Activated CD4-positive, alpha-beta T cell treated with anti-CD3 and anti-CD28 coated beads, Interleukin-2, amount 50 U/mL, for 24 hours (primary cell): ENCODE data around the gene LAMA2.
"Not testable (repeated sequence)": the region's sequence is repeated elsewhere in the genome, so short reads cannot be mapped to it uniquely, and the experiment has no call there.

ENCODE experiments used
- DNase-seq, 2 donors: peaks; one replicate each; pipeline ENCODE4 v3.0.0-alpha.2; 2020; ENCODE audit warnings: low read depth in 1 of 2, low spot score in 1 of 2

The LAMA2 gene

GRCh38 chr6:129073691-129074395, 190.9 kb downstream of the LAMA2 start:
- DNase-seq: no peak

DNA sequence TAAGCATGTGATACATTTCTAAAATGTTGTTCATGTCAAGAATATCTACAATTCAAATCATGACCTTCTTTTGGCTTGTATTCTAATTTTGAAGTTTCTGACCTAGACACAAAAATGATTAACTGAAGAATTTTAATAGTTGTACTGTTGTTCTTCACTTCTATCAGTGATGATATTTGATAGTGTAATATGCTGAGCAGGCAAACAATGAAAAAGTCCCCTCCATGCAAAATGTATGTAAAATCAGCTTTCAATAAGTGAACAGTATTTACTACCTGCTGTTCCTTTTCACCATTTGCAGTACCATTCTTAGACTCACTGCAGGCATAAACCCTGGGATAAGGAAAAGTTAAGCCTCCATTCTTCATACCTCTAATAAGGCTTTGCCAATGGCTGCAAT, 201.5 kb downstream of the LAMA2 start:
- no peak for DNase-seq

GRCh38 chr6:129088481-129088880, 205.5 kb downstream of the LAMA2 start:
- DNase-seq: not testable (repeated sequence)

DNA sequence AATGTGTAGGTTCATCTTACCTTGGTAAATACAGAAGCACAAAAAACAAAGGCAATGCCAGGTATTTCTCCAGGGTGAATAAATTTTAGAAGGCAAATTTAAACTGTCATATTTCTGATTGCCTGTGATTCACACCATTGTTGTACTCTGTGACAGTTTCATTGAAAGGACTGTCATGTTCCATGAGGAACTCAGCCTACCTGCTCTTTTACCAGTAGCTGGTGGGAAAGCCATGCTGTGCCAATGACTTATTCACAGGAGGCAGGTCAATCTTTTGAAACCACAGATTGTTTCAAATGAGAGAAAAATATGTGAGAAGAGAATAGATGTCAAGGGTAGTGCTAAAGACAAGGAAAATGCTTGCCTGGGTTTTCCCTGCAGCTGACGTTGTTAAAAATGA, 206.4 kb downstream of the LAMA2 start:
- no peak for DNase-seq

DNA sequence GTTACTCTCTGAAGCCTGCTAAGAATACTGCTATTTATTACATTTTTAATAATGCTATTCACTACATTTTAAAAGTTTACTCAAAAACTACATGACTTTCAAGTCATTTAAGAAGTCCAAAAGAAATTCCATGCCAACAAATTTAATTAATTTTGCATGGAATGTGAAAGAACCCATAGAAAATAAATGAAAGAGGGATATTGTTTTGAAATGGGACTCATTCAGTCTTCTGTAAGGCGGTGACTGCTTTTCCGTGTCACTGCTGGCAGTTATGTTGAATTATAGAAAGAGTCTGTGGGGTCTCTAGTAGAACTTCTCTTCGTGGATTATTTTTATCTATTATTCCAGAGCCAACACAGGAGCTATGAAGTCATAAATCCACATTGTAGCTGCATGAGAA, 211.2 kb downstream of the LAMA2 start:
- no peak for DNase-seq

GRCh38 chr6:129096651-129097290, 213.8 kb downstream of the LAMA2 start:
- DNase-seq: no peak

- no peak for DNase-seq
These were observed 215.2 kb downstream of the LAMA2 start for GRCh38 chr6:129098061-129098553.

DNA sequence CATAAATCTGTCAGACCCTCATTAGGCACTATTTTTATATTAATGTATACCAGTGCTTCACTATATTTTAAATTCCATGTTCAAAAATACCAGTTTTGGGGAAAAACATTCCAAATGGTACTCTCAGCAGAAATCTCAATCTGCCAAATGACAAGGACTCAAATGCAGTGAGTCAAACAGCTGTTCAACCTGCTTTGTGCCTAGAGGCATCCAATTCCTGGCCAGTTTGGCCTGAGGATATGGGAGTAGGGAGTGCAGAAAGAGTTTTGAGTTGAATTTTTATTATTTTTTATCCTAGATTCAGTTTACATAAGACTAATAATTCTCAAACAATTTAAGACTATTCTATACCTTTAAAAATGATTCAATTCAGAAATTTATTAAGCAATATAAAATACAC, 216.8 kb downstream of the LAMA2 start:
- DNase-seq: no peak

GRCh38 chr6:129100164-129100563, 217.2 kb downstream of the LAMA2 start:
- no peak for DNase-seq

- DNase-seq: no peak
These were observed 219.8 kb downstream of the LAMA2 start for GRCh38 chr6:129102741-129103140.

DNA sequence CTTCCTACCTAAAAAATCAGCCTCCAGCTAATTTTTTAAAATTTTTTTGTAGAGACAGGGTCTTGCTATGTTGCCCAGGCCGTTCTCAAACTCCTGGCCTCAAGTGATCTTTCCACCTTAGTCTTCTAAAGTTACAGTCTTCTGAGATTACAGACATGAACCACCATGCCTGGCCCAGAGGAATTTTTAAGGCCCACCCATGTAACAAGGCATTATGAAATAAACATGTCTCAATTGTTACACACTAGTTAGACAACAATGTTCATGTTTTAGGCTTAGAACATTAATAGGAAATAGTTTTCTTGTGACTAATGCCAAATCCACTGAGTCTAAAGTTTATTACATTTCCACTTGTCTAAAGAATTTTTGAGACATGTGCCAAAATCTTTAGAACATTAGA, 221.2 kb downstream of the LAMA2 start:
- DNase-seq: no peak

DNA sequence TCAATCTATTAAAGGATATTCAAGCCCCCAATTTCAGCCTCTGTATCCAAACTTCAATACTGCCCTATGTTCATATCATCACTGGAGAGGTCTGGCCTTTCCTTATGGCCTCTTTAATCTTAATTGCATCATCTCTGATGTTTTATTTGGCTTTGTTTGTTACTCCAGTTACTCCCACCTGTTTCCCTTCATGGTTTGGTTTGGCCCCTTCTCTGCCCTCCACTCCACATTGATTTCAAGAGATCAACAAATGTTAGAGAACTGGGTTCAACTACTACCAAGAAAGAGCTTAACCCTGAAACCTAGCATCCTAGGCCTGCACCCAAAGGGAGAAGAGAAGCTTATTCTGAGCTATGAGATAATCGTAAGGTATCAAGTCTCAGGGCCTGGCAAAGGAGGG, 221.6 kb downstream of the LAMA2 start:
- no peak for DNase-seq

- no peak for DNase-seq
These were observed 222.1 kb downstream of the LAMA2 start for GRCh38 chr6:129105035-129105434.

GRCh38 chr6:129105793-129106192, 222.9 kb downstream of the LAMA2 start:
- no peak for DNase-seq

- no peak for DNase-seq
These were observed 225.4 kb downstream of the LAMA2 start for GRCh38 chr6:129108337-129108736.

DNA sequence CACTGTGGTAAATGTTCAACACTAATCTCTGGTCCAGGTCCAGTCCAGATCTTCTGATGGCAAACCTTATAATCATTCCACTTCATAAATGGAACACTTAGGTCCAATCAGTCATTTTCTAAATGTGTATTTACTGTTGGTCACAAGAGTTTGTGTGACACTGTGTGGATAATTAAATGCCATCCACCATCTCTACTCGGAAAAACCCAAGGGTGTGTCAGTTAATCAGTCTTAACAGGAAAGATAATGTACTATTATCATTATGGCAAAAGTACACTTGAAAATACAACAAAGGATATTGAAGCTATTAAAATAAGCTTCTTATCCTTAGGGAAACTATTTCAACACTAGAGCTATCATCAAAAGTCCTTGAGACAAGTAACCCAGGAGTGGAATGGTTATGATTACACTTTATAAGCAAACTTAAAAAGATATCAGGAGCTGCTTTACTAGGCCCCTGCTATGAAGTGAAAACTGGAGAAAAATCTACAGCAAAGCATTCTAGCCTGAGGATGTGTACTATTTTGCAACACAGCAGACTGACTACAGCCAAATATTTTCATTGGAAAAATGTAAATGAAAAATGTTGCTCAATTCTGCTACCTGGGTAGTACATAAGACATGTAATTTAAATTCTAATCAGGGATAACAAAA, 227.9 kb downstream of the LAMA2 start:
- DNase-seq: no peak

- no peak for DNase-seq
These were observed 228.4 kb downstream of the LAMA2 start for GRCh38 chr6:129111346-129111745.

- DNase-seq: no peak
These were observed 228.9 kb downstream of the LAMA2 start for GRCh38 chr6:129111853-129112252.

DNA sequence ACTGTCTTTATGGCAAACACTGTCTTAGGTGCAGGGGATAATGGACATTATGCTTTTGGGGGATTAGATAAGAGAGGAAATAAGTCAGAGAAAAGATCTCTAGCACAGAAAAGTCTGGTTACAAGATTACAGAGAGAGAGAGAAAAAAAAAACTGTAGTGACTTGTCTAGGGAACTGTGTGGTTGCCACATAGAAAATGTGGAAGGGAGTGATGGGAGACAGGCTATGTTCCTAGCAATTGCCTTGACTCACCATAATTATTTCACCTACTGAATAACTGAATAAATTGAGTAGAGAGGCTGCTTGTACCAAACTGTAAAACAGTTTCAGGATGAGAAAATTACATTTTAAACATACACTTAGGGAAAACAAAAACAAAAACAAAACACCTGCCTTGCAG, 229.7 kb downstream of the LAMA2 start:
- no peak for DNase-seq

GRCh38 chr6:129113637-129114036, 230.7 kb downstream of the LAMA2 start:
- no peak for DNase-seq

- DNase-seq: no peak
These were observed 231.9 kb downstream of the LAMA2 start for GRCh38 chr6:129114636-129115391.

DNA sequence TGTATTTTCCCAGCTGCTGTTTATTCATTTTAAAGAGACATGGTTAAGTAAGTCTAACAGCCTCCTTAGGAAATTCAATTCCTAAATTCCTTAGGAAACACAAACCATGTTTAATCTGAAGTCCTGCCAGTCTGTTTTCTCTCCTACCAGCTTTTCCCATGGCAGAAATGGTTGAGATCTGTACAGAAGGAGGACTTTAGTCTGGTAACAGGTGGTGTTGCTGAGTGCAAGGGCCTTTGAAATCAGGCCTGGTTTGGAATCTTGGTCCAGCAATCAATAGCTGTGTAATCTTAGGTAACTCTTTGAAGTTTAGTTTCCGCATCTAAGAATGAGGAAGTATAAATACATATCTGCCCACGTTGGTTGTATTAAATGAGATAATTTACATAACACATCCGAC, 232.5 kb downstream of the LAMA2 start:
- no peak for DNase-seq
